GM18873 (cell line): ENCODE measurements around the gene RAB11FIP3.
"Not testable (repeated sequence)": the region's sequence is repeated elsewhere in the genome, so short reads cannot be mapped to it uniquely, and the experiment has no call there.

Source experiments
- ATAC-seq: cut with Tn5 transposase; IDR thresholded peaks from one replicate; pipeline ENCODE4 v1.9.1; 2021; ENCODE audit warnings: mild to moderate bottlenecking, moderate library complexity, moderate number of reproducible peaks; ENCODE audit not compliant: unreplicated experiment, low FRiP score

Gene RAB11FIP3

GRCh38 chr16:415170-415498, 10.3 kb upstream of the RAB11FIP3 start:
- not testable (repeated sequence) for ATAC-seq

- not testable (repeated sequence) for ATAC-seq
These were observed 3.3 kb upstream of the RAB11FIP3 start for GRCh38 chr16:422179-422578.

DNA sequence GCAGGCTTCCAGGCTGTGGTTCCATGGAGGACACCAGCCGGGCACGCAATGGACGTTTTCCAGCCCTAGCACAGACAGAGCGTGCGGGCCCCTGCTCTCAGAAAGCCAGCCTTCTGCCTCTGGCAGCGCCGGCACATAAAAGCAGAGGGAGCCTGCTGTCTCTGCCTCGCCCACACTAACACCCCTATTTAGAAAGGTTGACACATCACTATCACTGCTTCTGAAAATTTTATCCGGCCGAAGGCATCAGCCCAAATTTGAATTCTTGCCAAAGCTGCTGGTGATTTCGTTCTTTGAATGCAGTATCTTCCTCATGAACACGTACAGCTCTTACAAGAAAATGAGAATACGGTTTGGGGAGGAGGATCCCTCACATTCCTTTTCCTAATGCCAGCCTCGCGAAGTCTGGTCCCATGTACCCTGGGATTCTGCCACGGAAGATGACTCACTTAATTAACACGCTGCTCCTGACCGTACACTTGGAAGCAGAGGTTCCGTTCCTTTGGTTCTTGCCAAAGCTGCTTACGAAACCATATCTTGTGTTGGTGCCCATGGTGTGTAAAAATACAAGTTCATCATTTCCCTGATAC, 1.3 kb upstream of the RAB11FIP3 start:
- ATAC-seq: no peak

DNA sequence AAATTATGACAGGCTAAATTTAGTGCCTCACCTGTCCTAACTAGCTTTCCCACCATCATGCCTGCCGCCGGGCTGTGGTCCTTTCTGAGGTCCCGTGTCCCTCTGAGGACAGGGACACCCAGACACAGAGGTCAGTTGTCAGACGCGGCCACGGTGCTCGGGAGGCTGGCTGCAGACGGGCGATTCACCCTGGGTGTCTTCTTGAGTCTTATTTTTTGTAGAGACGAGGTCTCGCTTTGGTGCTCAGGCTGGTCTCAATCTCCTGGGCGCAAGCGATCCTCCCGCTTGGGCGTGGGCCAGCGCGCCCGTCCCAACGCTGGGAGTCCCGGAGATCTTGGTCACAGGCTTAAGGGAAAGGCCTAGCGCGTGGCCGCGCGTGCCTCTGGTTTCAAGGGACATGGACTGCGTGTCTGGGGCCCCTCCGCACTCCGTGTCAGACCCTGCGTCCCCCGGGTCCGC, 797 bp upstream of the RAB11FIP3 start:
- no peak for ATAC-seq

DNA sequence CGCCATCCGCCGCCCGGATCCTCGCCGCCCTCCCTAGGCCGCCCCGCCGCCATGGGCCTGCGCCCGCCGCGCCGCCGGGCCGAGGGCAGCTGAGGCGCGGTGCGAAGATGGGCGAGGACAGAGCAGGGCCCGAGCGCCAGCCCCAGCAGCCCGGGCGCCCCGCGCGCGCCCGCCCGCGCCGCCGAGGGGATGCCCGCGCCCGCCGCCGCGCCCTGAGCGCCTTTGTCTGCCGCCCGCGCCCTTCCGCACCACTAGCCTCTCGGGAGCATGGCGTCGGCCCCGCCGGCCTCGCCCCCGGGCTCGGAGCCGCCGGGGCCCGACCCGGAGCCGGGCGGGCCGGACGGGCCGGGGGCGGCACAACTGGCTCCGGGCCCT, 278 bp downstream of the RAB11FIP3 start:
- ATAC-seq: no peak

- no peak for ATAC-seq
These were observed 861 bp downstream of the RAB11FIP3 start for GRCh38 chr16:426115-426905.

DNA sequence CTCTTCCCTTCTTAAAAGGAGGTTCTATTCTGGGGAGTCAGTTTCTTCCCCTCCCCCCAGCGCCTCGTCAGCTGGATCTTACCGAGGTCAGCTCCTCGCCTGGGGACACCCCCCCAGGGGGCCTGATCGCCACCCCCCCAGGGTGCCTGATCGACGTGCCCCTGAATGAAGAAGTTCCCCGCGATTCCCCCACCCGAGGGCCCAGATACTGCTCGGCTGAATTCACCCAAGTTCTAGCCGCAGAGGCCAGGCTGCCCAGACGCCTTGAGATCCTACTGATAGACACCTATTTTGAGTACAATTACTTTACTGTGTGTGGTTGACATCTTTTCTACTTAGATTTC, 1.4 kb downstream of the RAB11FIP3 start:
- no peak for ATAC-seq

DNA sequence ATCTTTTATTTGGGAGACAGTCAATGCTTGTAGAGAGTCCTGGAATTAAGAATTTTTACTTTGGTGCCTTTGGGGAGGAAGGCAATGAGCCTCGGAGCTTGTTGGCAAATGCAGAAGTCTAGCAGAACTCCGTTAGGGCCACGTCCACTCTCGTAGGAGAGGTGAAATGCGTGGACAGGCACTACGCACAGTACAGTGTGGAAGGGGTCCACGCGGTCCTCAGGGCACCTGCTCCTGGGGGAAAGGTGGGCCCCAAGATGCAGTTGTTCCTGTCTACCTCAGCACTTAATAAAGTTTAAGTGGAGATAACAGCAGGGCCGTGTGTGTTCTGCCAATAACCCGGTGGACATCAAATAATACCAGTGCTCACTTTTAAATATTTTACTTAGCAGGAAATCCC, 1.8 kb downstream of the RAB11FIP3 start:
- ATAC-seq: no peak

DNA sequence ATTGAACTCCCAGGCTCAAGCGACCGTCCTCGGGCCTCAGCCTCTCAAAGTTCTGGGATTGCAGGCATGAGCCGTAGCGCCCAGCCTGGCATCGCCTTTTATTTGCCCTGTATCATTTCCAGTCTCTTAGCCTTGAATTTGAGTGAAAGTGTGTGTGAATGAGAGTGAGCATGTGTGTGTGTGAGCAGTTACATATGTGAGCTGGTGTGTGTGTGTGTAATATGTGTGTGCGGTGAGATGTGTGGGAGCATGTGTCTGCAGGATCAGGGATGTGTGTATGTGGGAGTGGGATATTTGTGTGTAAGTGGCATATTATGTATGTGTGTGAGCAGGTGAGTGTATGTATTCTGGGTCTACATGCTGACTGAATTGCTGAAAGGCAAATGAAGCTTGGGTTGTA, 5.5 kb downstream of the RAB11FIP3 start:
- no peak for ATAC-seq

- ATAC-seq: no peak
These were observed 15.2 kb downstream of the RAB11FIP3 start for GRCh38 chr16:440627-441026.

- no peak for ATAC-seq
These were observed 16.0 kb downstream of the RAB11FIP3 start for GRCh38 chr16:441447-441846.

GRCh38 chr16:442976-443375, 17.5 kb downstream of the RAB11FIP3 start:
- ATAC-seq: no peak

- no peak for ATAC-seq
These were observed 18.6 kb downstream of the RAB11FIP3 start for GRCh38 chr16:444027-444426.

- ATAC-seq: no peak
These were observed 20.1 kb downstream of the RAB11FIP3 start for GRCh38 chr16:445566-445965.

DNA sequence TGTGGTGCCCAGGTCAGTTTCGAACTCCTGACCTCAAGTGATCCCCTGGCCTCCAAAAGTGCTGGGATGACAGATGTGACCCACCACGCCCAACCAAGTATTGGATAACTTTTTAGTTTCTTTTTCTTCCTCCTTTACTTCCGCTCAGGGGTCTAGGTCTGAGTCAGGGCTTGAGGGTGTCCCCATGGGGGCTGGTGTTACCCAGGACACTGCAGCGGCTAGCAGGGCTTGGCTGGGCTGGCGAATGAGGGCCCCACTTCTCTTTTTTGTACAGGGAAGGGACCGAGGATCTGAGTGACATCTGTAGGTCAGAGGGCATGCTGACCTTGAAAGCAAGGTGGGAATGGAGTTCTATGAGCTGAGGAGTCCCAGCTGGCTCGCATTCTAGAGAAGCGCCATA, 24.9 kb downstream of the RAB11FIP3 start:
- ATAC-seq: no peak

- no peak for ATAC-seq
These were observed 25.5 kb downstream of the RAB11FIP3 start for GRCh38 chr16:450785-451512.

DNA sequence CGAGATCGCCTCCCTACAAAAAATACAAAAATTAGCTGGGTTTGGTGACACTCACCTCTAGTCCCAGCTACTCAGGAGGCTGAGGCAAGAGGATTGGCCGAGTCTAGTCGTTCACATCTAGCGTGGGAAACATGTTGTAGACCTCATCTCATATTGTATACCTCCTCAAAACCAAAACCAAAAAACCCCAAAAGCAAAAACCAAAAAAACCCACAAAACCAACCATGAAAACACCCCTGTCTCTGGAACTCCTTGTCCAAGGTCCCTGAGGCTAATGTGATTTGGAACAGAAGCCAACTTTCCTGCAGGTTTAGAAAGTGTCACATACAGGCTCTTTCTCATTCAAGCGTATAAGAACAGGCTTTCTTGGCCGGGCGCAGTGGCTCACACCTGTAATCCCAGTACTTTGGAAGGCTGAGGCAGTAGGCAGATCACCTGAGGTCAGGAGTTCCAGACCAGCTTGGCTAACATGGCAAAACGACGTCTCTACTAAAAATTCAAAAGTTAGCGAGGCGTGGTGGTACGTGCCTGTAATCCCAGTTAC, 29.0 kb downstream of the RAB11FIP3 start:
- ATAC-seq: no peak

- ATAC-seq: no peak
These were observed 30.0 kb downstream of the RAB11FIP3 start for GRCh38 chr16:455453-455852.

DNA sequence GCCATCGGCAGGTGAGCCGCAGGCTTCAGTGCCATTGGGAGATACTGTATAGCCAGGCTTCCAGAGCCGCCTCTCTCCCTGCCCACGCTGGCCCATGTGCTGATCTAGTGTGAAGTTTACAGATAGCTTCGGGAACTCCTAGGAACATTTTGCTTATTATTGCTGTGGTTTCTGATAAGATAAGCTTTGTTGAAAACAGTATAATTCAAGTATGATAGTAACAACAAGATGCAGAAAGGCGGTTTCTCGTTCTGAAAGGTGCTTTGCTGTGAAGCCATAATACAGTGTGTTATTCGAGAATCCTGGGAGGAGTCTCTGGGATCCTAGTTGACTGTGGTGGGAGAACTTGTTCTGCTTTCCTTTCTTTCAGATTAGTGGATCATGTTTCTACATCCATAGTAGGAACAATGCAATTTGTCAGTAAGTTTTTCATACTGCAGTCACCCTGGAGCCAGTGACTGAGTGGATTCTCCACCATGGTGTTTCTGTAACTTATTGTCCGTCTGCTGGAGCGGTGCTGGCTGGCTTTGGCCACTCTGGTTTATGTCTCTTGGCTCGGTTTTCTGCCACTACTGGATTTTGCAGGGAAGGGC, 31.5 kb downstream of the RAB11FIP3 start:
- ATAC-seq: no peak

DNA sequence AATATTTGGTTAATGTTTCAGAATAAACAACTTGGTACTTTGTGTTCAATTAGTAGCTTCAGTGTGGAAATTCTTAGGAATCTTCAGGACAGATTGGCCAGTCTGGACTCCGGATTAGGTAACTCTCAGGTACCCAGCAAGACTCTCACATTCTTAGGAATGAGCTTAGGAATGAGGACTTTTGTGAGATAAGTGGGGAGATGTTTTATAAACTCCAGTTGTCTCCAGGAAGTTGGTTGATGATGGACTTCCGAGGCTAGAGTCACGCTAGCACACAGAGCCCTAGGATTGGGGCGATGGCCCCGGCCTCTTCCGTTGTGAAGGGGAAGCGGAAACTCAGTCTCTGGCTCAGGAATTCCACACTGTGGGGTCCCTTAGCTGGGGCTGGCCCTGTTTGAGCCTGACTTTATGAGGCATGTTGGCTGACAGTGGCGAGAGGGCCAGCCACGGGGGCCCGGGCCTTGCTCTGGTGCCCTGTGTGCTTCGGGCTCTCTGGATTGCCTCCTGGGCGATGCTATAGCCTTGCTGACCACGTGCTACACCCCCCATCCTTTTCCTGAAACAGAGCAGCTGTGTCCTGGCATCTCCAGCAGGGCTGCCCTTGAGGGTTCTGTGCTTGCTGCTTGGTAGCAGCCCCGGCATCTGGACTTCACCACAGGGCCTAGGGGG, 32.4 kb downstream of the RAB11FIP3 start:
- ATAC-seq: no peak

DNA sequence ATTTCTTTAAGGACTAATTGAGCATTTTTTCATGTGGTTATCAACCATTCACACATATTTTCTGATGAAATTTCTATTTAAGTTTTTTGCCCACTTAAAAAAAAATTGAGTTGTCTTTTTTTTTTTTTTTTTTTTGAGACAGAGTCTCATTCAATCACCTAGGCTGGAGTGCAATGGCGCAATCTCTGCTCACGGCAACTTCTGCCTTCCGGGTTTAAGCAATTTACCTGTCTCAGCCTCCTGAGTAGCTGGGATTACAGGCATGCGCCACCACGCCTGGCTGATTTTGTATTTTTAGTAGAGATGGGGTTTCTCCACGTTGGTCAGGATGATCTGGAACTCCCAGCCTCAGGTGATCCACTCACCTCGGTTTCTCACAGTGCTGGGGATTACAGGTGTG, 34.3 kb downstream of the RAB11FIP3 start:
- ATAC-seq: no peak
